Activated gamma-delta T cell (primary cell): ENCODE data around the gene OR4X2.
"Not testable (repeated sequence)": the region's sequence is repeated elsewhere in the genome, so short reads cannot be mapped to it uniquely, and the experiment has no call there.

Source experiments
- DNase-seq: peaks from one replicate; lab custom pipeline; 2025; lab: John Stamatoyannopoulos, UW
- total RNA-seq, 2 donors: gene quantifications; one replicate each; lab custom pipeline; 2026; lab: John Stamatoyannopoulos, UW

Gene OR4X2, protein sequence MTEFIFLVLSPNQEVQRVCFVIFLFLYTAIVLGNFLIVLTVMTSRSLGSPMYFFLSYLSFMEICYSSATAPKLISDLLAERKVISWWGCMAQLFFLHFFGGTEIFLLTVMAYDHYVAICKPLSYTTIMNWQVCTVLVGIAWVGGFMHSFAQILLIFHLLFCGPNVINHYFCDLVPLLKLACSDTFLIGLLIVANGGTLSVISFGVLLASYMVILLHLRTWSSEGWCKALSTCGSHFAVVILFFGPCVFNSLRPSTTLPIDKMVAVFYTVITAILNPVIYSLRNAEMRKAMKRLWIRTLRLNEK
- 0 reads per million in 2 donors for total RNA-seq

DNA sequence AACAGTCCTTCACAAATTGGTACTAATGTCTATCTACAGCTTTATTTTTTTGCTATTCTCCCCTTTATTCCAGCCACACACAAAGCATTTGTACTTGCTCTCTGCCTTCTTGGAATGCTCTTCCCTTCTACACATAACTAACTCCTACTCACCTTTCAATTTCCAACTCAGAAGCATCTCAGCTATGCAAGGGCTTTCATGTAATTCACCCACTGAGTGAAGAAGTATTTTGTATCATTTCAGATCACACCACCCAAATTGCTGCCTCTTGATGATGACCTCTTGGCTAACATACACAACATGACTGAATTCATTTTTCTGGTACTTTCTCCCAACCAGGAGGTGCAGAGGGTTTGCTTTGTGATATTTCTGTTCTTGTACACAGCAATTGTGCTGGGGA lies at the start of gene OR4X2:
OR4X2 (plus strand) TSS at position 301 of the 400 bp plus-strand sequence; CDS start at position 301, 0 bp downstream.
- DNase-seq, result no peak

DNA sequence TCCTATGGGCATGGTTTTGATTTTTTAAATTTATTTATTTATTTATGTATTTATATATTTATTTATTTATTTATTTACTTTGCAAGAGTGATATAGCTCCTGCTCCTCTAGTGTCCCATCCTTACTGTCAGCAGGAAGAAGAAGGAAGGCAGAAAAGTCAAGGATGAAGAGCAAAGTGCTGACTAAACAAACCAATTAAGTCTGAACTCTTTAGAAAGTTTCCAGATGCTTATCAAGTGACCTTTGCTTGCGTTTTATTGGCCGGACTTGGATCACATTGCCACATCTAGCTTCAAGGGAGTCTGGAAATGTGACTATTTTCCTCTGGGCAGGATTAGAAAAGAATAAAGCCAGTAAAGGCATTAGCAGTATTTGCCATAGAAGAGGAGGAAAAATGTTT lies 37.0 kb upstream of the OR4X2 start:
- DNase-seq, result no peak

DNA sequence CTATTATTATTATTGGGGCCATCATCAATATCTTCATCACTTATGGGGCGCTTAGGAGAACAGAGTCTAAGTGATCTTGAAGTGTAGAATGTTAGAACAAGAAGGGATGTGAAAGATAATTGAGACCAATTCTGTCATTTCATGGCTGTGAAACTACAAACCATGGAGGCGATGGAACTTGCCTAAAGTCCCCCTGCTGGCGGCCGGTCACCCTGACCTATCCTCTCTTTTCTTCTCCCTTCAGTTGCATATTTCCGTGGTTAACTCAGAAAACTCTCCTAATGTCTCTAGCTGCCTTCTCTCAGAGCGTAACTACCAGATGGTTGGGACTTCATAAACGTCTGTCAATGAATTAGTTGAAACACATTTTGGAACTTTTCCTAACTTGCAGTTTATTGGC lies 34.9 kb upstream of the OR4X2 start:
- DNase-seq, result no peak

DNA sequence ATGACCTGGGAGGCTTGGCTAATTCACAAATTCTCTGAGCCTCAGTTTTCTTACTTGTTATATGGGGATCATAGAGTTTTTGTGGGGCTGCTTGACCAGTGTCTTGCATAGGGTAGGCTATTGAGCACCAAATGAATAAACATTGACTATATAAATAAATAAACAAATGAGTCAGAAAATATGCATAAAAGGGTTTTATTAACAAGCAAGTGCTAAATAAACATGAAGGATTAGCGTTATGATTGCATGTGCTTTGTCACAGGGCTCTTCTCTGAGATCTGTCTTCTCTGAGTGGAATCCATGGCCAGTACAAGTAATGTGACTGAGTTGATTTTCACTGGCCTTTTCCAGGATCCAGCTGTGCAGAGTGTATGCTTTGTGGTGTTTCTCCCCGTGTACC lies 28.4 kb upstream of the OR4X2 start, which contains the start of gene OR4B1:
OR4B1 (plus strand) TSS at position 301 of the 400 bp plus-strand sequence; CDS start at position 301, 0 bp downstream.
- DNase-seq, result no peak

DNA sequence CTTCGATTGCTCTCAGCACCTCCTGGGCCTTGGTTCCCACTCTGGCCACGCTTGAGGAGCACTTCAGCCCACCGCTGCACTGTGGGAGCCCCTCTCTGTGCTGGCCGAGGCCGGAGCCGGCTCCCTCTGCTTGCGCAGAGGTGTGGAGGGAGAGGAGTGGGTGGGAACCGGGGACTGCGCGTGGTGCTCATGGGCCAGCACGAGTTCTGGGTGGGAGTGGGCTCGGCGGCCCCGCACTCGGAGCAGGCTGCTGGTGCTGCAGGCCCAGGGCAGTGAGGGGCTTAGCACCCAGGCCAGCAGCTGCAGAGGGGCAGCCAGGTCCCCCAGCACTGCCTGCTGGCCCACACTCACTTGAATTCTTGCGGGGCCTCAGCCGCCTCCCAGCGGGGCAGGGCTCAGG lies 16.1 kb upstream of the OR4X2 start:
- DNase-seq, result no peak

DNA sequence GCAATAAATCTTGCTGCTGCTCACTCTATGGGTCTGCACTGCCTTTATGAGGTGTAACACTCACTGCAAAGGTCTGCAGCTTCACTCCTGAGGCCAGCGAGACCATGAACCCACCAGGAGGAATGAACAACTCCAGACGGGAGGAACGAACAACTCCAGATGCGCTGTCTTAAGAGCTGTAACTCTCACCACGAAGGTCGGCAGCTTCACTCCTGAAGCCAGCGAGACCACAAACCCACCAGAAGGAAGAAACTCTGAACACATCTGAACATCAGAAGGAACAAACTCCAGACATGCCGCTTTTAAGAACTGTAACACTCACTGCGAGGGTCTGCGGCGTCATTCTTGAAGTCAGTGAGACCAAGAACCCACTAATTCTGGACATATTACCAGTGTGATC lies 14.8 kb upstream of the OR4X2 start:
- not testable (repeated sequence) for DNase-seq

DNA sequence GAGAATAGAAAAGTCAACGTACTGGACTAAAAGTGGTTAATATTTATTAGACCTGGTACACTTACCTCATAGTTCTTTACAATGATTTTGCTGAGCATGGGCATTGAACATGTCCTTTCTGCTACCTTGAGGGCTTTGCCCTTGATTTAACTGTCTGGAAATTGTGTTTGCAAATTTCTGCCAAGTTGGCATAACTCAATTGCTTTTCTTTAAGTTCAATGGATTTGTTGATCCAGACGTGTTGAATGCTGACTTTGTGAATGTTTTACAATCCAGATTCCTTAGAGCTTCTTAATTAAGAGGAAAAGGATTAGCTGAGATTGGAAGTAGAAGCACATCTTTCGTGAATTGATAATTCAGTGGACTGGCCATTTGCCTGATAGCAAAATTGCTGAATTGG lies 7.2 kb upstream of the OR4X2 start:
- no peak for DNase-seq

DNA sequence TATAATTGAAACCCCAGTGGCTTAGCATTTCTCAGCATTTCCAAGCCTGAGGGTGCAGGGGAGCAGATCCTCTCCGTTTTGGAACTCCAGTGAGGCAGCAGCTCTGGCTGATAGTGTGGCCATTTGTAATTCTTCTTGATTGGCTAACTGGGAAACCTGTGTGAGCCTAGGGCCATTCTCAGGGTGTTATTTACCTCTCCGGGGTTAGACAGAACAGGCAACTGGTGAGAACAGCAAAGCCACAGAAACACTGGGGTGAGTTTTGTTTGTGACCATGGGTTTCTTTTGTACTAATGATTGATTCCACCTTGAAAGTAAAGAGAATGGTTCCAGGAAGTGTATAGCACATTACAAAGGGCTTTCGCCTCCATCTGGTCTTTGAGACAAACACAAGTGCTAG lies 2.4 kb upstream of the OR4X2 start:
- no peak for DNase-seq

DNA sequence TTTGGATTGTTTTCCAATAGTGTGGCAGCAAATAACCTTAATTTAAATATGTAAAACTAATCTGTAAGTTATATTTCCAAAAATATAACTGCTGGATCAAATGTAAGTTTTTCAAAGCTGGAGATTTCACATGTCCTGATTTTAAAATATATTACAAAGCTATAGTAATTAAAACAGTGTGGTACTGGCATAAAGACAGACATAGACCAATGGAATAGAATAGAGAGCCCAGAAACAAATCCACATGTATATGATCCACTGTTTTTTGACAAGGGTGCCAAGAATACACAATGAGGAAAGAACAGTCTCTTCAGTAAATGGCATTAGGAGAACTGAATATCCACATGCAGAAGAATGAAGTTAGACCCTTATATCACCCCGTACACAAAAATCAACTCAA lies 4.0 kb downstream of the OR4X2 start:
- DNase-seq, result no peak

DNA sequence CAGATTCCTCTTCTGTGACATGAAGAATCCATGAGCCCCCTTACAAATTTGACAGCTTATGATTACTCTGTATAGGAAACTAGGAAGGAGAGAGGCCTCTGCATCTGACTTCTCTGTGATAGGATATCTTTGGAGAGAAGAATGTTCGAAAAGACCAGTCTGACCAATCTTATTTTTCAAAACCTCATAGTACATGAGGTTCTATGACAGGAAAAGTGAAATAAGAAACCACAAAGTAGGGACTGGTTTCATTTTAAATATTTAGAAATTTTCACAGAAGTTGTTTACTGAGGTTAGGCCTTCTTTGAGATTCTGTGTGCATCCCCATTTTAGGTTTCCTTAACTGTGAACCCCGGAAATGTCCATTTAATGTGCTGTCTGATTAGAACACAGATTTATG lies 16.7 kb downstream of the OR4X2 start:
- no peak for DNase-seq

DNA sequence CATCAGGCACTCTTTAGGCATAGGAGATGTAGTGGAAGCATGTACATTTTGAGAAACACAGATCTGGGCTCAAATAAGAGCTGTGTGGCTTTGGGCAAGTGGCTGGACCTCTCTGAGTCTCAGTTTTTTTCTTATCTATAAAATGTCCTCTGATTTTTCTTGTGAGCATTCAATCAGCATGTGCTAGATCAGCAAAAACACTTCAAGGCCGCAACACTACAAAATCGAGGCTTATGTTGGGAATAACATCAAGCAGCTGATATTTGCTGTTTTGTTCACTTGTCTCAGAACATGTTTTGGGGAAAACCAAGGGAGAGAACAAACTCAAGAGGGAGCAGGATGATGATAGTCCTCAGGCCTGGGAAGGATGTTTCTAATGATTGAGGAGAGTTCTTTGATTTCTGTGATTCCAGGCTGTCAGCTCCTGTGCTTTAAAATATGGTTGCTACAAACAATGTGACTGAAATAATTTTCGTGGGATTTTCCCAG lies 18.6 kb downstream of the OR4X2 start, which contains the start of gene OR4X1:
OR4X1 (plus strand) TSS at position 439 of the 489 bp plus-strand sequence; CDS start at position 439, 0 bp downstream.
- no peak for DNase-seq

DNA sequence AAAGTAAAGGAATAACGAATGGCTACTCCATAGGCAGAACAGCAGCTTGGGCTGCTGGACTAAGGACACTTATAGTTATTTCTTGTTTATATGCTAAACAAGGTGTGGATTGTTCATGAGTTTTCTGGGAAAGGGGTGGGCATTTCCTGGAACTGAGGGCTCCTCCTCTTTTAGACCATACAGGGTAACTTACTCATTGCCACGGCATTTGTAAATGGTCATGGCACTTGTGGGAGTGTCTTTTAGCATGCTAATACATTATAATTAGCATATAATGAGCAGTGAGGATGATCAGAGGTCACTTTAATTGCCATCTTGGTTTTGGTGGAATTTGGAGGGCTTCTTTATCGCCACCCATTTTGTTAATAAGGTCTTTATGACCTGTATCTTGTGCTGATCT lies 25.7 kb downstream of the OR4X2 start:
- no peak for DNase-seq

DNA sequence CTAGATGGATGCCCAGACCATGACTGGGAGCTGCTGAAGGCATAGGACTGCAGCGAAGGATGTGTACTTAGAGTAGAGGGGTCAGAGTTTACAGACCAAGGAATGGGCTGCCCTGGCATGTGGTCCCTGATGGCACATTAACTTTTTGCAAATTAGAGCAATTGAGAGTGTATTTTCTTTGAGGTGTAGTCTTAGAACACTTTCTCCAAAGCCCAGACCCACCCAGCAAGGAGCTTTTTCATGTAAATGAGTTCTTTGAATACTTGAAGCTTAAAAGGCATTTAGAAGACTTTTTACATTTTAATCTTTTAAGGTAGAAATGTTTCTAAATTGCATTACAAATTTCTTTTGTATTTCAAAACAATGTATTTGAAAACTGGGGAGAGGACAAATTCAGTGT lies 27.7 kb downstream of the OR4X2 start:
- no peak for DNase-seq
